Astrocyte of the cerebellum (primary cell): ENCODE data around the gene FBXO46.

Source experiments
- DNase-seq: peaks from one replicate; pipeline ENCODE4 v3.0.0-alpha.2; 2011; ENCODE audit warnings: low read depth
- H3K4me3 ChIP-seq: 2 replicates; pipeline ENCODE4 v1.5.1; 2011; ENCODE audit warnings: mild to moderate bottlenecking, low read depth, low read length, moderate library complexity
- in situ Hi-C: cut with HindIII; loops from 2 replicates; pipeline ENCODE4 v1.10.0; 2017; ENCODE audit warnings: low sequenced_read_pairs
- TF ChIP-seq, protein P1 (sequence below): IDR thresholded peaks from 2 replicates; pipeline ENCODE4 v1.5.1; 2012; ENCODE audit warnings: low read length, low read depth, moderate library complexity, mild to moderate bottlenecking; ENCODE audit errors: missing control alignments

FBXO46 gene

DNA sequence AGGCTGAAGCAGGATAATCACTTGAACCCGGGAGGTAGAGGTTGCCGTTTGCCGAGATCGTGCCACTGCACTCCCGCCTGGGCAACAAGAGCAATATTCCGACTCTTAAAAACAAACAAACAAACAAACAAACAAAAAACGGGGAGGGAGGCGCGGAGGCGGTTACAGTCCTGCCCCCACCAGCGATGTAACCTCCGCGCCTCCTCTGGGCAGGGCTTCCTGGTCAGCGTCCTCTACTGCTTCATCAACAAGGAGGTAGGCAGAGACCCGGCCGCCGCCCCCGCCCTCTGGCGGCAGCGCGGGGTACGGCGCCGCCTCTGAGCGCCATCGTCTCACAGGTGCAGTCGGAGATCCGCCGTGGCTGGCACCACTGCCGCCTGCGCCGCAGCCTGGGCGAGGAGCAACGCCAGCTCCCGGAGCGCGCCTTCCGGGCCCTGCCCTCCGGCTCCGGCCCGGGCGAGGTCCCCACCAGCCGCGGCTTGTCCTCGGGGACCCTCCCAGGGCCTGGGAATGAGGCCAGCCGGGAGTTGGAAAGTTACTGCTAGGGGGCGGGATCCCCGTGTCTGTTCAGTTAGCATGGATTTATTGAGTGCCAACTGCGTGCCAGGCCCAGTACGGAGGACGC is 49.2 kb downstream of the FBXO46 start:
- peak overlapping the region; percentile 32 for H3K4me3 ChIP-seq
- in situ Hi-C loops: no loop called here
- TF ChIP-seq, protein P1, sequence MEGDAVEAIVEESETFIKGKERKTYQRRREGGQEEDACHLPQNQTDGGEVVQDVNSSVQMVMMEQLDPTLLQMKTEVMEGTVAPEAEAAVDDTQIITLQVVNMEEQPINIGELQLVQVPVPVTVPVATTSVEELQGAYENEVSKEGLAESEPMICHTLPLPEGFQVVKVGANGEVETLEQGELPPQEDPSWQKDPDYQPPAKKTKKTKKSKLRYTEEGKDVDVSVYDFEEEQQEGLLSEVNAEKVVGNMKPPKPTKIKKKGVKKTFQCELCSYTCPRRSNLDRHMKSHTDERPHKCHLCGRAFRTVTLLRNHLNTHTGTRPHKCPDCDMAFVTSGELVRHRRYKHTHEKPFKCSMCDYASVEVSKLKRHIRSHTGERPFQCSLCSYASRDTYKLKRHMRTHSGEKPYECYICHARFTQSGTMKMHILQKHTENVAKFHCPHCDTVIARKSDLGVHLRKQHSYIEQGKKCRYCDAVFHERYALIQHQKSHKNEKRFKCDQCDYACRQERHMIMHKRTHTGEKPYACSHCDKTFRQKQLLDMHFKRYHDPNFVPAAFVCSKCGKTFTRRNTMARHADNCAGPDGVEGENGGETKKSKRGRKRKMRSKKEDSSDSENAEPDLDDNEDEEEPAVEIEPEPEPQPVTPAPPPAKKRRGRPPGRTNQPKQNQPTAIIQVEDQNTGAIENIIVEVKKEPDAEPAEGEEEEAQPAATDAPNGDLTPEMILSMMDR: peak; percentile 92
- peak; percentile 39 for DNase-seq

DNA sequence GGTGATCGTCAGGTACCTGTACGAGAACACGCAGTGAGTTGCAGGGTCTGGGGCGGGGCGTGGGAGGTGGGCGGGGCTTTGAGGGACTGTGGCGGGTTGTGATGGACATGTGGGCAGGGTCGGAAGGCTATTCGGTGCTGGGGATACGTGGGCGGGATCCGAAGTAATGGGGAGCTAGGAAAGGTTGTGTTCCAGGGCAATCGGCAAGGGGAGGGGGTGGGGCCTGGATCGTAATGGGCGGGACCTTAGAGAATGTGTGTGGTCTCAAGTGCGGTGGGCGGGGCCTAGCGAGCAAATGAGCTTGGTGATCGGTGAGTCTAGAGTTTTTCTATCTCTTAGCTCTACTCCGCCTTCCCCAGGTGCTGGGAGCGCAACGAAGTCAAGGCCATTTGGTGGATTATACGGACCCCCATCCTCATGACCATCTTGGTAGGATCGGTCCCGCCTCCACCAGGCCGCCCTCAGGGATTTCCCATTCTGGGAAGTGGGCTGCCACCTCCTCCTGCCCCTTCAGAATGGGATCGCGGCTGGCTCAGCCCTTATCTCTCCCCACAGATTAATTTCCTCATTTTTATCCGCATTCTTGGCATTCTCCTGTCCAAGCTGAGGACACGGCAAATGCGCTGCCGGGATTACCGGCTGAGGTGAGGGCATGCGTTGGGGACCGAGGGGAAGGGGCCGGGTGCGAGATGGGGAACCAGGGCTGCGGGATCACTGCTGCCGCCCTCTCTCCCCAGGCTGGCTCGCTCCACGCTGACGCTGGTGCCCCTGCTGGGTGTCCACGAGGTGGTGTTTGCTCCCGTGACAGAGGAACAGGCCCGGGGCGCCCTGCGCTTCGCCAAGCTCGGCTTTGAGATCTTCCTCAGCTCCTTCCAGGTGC is 53.1 kb downstream of the FBXO46 start:
- TF ChIP-seq, protein P1: peak; percentile 14
- H3K4me3 ChIP-seq: peak overlapping the region; percentile 4

DNA sequence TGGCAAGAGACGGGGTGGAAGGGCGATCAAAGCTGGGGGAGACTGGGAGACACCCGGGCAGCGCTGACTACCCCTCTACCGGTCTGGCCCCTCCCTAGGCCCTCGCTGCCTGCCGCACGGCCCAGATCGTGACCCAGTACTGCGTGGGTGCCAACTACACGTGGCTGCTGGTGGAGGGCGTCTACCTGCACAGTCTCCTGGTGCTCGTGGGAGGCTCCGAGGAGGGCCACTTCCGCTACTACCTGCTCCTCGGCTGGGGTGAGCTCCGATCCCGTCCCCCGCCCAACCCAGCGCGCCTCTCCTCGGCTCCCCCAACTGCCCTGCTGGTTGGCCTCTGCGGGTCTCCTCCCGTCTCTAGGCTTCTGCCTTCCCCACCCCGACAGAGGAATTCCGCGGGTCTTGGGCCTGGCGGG is 53.8 kb downstream of the FBXO46 start:
- in situ Hi-C loops: no loop called here
- no peak for DNase-seq
- TF ChIP-seq, protein P1: no peak
- peak overlapping the region; percentile 12 for H3K4me3 ChIP-seq

More for the DNA sequence above, 53.1 kb downstream of the FBXO46 start:
- peak; percentile 34 for DNase-seq
- in situ Hi-C loops: no loop called here

DNA sequence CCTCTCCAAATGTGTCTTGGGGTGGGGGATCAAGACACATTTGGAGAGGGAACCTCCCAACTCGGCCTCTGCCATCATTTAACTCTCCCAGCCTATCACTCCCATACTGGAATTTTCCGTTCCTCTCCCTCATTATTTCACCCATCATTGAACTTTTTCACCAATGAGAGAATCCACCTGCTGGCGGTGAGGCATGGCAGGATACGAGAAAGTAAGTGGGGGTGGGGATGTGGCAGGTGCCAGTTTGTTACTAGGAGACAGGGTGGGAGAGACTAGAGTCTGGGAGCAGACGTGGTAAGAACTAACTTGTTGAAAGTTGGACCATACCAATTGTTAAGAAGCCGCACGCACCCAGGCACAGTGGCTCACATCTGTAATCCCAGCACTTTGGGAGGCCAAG is 55.8 kb downstream of the FBXO46 start:
- DNase-seq: no peak
- TF ChIP-seq, protein P1: no peak
- in situ Hi-C loops: no loop called here
- no peak overlapping the region for H3K4me3 ChIP-seq

DNA sequence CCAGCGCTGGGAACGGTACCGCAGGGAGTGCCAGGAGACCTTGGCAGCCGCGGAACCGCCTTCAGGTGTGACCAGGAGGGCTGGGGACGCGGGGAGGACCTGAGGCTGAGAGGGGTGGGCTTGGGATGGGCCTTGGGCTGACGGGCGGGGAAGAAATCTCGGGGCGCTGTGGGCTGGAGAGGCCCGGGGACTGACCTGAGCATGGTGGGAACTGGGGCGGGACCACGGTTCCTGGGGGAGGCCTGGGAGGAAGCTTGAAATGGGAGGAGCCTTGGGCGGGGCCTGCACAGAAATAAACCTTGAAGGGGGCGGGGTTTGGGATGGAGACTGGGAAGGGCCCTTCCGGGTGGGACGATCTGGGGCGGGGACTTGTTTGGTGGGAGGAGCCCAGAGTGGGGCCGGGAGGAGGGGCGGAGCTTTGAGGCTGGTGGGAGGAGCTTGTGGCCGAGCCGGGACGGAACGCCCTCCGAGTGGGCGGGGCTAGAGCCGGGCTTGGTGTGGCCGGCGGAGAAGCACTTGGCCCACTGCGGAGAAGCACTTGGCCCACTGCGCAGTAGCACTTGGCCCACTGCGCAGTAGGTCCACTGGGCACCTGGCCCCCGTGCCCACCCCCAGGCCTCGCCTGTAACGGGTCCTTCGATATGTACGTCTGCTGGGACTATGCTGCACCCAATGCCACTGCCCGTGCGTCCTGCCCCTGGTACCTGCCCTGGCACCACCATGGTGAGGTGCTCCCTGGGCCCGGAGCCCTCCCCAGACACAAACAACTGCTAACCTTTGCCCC is 59.8 kb downstream of the FBXO46 start:
- TF ChIP-seq, protein P1: no peak
- in situ Hi-C loops: no loop called here
- no peak for DNase-seq
- H3K4me3 ChIP-seq: no peak overlapping the region

DNA sequence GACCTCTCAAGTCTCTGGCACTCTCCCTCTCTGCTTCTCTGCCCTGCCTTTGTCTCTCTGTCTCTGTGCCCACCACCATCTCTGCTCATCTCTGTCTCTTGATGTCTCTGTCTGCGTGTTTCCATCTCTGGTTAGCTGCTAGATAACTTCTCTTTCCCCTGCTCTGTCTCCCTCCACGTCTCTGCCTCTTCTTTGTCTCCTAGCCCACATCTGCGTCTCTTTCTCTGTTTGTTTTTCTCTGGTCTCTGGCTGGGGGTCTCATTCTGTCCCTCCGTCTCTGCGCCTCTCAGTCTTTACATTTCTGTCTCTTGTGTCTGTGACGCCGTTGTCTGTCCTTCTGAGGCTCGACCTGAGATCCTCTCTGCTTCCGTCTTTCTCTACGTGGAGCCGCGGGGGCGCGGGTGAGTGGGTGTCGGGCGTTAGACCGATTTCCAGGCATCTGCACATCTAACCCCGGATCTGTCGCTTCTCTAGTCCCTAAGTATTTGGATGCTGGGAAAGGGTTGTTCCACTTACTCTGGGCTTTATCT is 62.3 kb downstream of the FBXO46 start:
- TF ChIP-seq, protein P1: no peak
- in situ Hi-C loops: no loop called here
- no peak for DNase-seq
- peak overlapping the region; percentile 21 for H3K4me3 ChIP-seq
